ENCODE data around the gene BRD4. TPM values are rescaled to one million over a fixed set of nuclear protein-coding genes. Genes with fewer than 3 reads are reported as not detected.

The BRD4 gene
- total RNA-seq, 1 donor from 2014 or later = 108 TPM

- no peak overlapping the region for H3K27ac Mint-ChIP-seq
These were observed 68.9 kb downstream of the BRD4 start for GRCh38 chr19:15263361-15263985.

GRCh38 chr19:15262011-15262410 lies 70.3 kb downstream of the BRD4 start:
- Mint-ChIP-seq H3K27me3 (ENCODE audit: low read depth) (no peaks in the 10 kb centered on the region), H3K9me3 (no peaks in the 10 kb centered on the region), H3K4me1 (ENCODE audit: low read depth) (peaks cover 1% of the 10 kb centered on the region), H3K4me3 (ENCODE audit: low read depth) (no peak overlapping the region), H3K36me3 (ENCODE audit: low read depth) (peaks cover 61% of the 10 kb centered on the region), H3K27ac (no peak overlapping the region)
- no peak for DNase-seq (ENCODE audit: low spot score)
- intact Hi-C loops (cut with micrococcal nuclease) = no loop called here

More at GRCh38 chr19:15263361-15263985, 68.9 kb downstream of the BRD4 start:
- no peaks in the 10 kb centered on the region for H3K9me3 Mint-ChIP-seq
- H3K4me1 Mint-ChIP-seq (ENCODE audit: low read depth) = peaks cover 1% of the 10 kb centered on the region
- intact Hi-C loops (cut with micrococcal nuclease) = no loop called here
- H3K27me3 Mint-ChIP-seq (ENCODE audit: low read depth) = no peaks in the 10 kb centered on the region
- H3K4me3 Mint-ChIP-seq (ENCODE audit: low read depth) = no peak overlapping the region
- H3K36me3 Mint-ChIP-seq (ENCODE audit: low read depth) = peaks cover 70% of the 10 kb centered on the region
- no peak for DNase-seq (ENCODE audit: low spot score)

GRCh38 chr19:15260939-15261338 lies 71.4 kb downstream of the BRD4 start:
- no peak for DNase-seq (ENCODE audit: low spot score)
- Mint-ChIP-seq H3K36me3 (ENCODE audit: low read depth) (peaks cover 71% of the 10 kb centered on the region), H3K4me3 (ENCODE audit: low read depth) (no peak overlapping the region), H3K27me3 (ENCODE audit: low read depth) (no peaks in the 10 kb centered on the region), H3K27ac (no peak overlapping the region), H3K9me3 (no peaks in the 10 kb centered on the region), H3K4me1 (ENCODE audit: low read depth) (peaks cover 1% of the 10 kb centered on the region)
- intact Hi-C loops (cut with micrococcal nuclease) = no loop called here

GRCh38 chr19:15259907-15260306 lies 72.4 kb downstream of the BRD4 start:
- no peak overlapping the region for H3K27ac Mint-ChIP-seq
- H3K4me1 Mint-ChIP-seq (ENCODE audit: low read depth) = peaks cover 1% of the 10 kb centered on the region
- H3K27me3 Mint-ChIP-seq (ENCODE audit: low read depth) = no peaks in the 10 kb centered on the region
- intact Hi-C loops (cut with micrococcal nuclease) = no loop called here
- no peaks in the 10 kb centered on the region for H3K9me3 Mint-ChIP-seq
- no peak for DNase-seq (ENCODE audit: low spot score)
- peaks cover 73% of the 10 kb centered on the region for H3K36me3 Mint-ChIP-seq (ENCODE audit: low read depth)
- H3K4me3 Mint-ChIP-seq (ENCODE audit: low read depth) = no peak overlapping the region

- H3K9me3 Mint-ChIP-seq = no peaks in the 10 kb centered on the region
- peaks cover 73% of the 10 kb centered on the region for H3K36me3 Mint-ChIP-seq (ENCODE audit: low read depth)
- no peak for DNase-seq (ENCODE audit: low spot score)
- no peak overlapping the region for H3K4me3 Mint-ChIP-seq (ENCODE audit: low read depth)
- H3K27me3 Mint-ChIP-seq (ENCODE audit: low read depth) = no peaks in the 10 kb centered on the region
- no peaks in the 10 kb centered on the region for H3K4me1 Mint-ChIP-seq (ENCODE audit: low read depth)
- no peak overlapping the region for H3K27ac Mint-ChIP-seq
- intact Hi-C loops (cut with micrococcal nuclease) = no loop called here
These were observed 74.6 kb downstream of the BRD4 start for GRCh38 chr19:15257782-15258181.

GRCh38 chr19:15256708-15257331 lies 75.5 kb downstream of the BRD4 start:
- intact Hi-C loops (cut with micrococcal nuclease) = no loop called here
- no peaks in the 10 kb centered on the region for H3K27me3 Mint-ChIP-seq (ENCODE audit: low read depth)

DNA sequence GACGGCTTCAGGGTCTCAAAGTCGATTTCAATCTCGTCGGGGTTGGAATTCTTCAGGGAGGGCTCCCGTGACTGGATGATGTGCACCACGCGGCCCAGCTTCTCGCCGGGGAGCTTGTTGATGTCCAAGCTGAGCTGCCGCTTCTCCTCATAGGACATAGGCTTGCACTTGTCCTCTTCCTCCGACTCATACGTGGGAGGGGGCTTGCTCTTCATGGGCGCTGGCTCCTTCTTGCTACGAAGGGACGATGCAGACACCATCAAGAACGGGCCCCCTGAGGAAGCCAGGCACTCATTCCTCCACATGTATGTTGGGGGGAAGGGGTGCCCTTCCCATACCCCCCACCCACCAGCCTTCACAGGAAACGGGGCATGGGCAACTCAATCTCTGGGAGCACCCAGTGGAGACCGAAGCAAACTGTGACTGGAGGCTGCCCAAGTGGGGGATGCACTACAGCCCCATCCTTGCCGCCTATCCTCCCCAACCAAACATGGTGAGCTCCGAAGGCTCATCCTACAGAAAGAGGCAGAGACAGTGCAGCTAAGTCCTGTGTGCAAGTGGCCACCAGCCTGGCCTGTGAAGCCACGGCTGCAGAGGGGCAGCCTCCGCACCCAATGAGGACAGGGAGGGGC lies 76.9 kb downstream of the BRD4 start:
- Mint-ChIP-seq H3K9me3 (no peaks in the 10 kb centered on the region), H3K36me3 (ENCODE audit: low read depth) (peaks cover 72% of the 10 kb centered on the region), H3K4me1 (ENCODE audit: low read depth) (no peaks in the 10 kb centered on the region), H3K4me3 (ENCODE audit: low read depth) (no peak overlapping the region), H3K27me3 (ENCODE audit: low read depth) (no peaks in the 10 kb centered on the region), H3K27ac (no peak overlapping the region)
- intact Hi-C loops (cut with micrococcal nuclease) = no loop called here
- DNase-seq (ENCODE audit: low spot score) = no peak

More at GRCh38 chr19:15256708-15257331, 75.5 kb downstream of the BRD4 start:
- no peaks in the 10 kb centered on the region for H3K4me1 Mint-ChIP-seq (ENCODE audit: low read depth)
- no peaks in the 10 kb centered on the region for H3K9me3 Mint-ChIP-seq
- H3K36me3 Mint-ChIP-seq (ENCODE audit: low read depth) = peaks cover 82% of the 10 kb centered on the region
- H3K27ac Mint-ChIP-seq = no peak overlapping the region
- no peak for DNase-seq (ENCODE audit: low spot score)
- H3K4me3 Mint-ChIP-seq (ENCODE audit: low read depth) = no peak overlapping the region

- peaks cover 65% of the 10 kb centered on the region for H3K36me3 Mint-ChIP-seq (ENCODE audit: low read depth)
- no peak overlapping the region for H3K27ac Mint-ChIP-seq
- intact Hi-C loops (cut with micrococcal nuclease) = no loop called here
- H3K27me3 Mint-ChIP-seq (ENCODE audit: low read depth) = no peaks in the 10 kb centered on the region
- no peaks in the 10 kb centered on the region for H3K4me1 Mint-ChIP-seq (ENCODE audit: low read depth)
- DNase-seq (ENCODE audit: low spot score) = no peak
- no peaks in the 10 kb centered on the region for H3K9me3 Mint-ChIP-seq
- H3K4me3 Mint-ChIP-seq (ENCODE audit: low read depth) = no peak overlapping the region
These were observed 77.8 kb downstream of the BRD4 start for GRCh38 chr19:15254547-15254946.

- no peak for DNase-seq (ENCODE audit: low spot score)
- no peaks in the 10 kb centered on the region for H3K9me3 Mint-ChIP-seq
- H3K27me3 Mint-ChIP-seq (ENCODE audit: low read depth) = no peaks in the 10 kb centered on the region
- H3K4me3 Mint-ChIP-seq (ENCODE audit: low read depth) = no peak overlapping the region
- intact Hi-C loops (cut with micrococcal nuclease) = no loop called here
- H3K36me3 Mint-ChIP-seq (ENCODE audit: low read depth) = peaks cover 60% of the 10 kb centered on the region
- no peaks in the 10 kb centered on the region for H3K4me1 Mint-ChIP-seq (ENCODE audit: low read depth)
- H3K27ac Mint-ChIP-seq = no peak overlapping the region
These were observed 78.8 kb downstream of the BRD4 start for GRCh38 chr19:15253513-15253912.

- no peak for DNase-seq (ENCODE audit: low spot score)
- H3K4me1 Mint-ChIP-seq (ENCODE audit: low read depth) = no peaks in the 10 kb centered on the region
- no peaks in the 10 kb centered on the region for H3K27me3 Mint-ChIP-seq (ENCODE audit: low read depth)
- H3K4me3 Mint-ChIP-seq (ENCODE audit: low read depth) = no peak overlapping the region
- H3K9me3 Mint-ChIP-seq = no peaks in the 10 kb centered on the region
- intact Hi-C loops (cut with micrococcal nuclease) = no loop called here
- H3K27ac Mint-ChIP-seq = no peak overlapping the region
- peaks cover 61% of the 10 kb centered on the region for H3K36me3 Mint-ChIP-seq (ENCODE audit: low read depth)
These were observed 79.3 kb downstream of the BRD4 start for GRCh38 chr19:15253061-15253460.

DNA sequence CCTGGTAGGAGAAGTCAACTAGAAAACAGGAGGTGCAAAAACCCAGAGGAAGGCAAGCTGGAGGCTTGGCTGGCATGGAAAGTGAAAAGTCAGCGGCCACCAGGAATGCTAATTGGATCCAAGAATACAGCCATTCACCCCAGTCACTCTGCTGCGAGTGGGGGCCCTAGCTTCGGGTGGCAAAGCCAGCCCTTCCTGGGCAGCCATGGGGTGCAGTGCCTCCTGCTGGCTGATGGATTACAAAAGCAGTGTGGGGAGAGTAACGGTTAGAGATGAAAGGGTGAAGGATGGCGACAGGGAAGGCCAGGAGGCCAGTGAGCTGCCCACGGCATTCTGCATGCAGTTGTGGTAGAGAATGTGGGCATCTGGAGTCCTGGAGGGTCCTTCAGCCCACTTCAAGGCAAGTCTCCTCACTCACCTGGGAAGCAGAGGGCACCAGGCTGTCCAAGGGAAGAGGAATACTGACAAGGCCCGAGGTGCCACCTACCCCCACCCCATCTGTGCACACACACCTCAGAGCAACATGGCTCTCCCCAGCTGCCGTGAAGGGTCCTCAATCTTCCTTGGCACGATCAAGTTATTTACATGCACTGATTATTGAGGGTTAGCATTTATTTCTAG lies 79.8 kb downstream of the BRD4 start:
- intact Hi-C loops (cut with micrococcal nuclease) = no loop called here
- Mint-ChIP-seq H3K36me3 (ENCODE audit: low read depth) (peaks cover 59% of the 10 kb centered on the region), H3K4me1 (ENCODE audit: low read depth) (no peaks in the 10 kb centered on the region), H3K27me3 (ENCODE audit: low read depth) (no peaks in the 10 kb centered on the region), H3K4me3 (ENCODE audit: low read depth) (no peak overlapping the region), H3K27ac (no peak overlapping the region), H3K9me3 (no peaks in the 10 kb centered on the region)
- no peak for DNase-seq (ENCODE audit: low spot score)

DNA sequence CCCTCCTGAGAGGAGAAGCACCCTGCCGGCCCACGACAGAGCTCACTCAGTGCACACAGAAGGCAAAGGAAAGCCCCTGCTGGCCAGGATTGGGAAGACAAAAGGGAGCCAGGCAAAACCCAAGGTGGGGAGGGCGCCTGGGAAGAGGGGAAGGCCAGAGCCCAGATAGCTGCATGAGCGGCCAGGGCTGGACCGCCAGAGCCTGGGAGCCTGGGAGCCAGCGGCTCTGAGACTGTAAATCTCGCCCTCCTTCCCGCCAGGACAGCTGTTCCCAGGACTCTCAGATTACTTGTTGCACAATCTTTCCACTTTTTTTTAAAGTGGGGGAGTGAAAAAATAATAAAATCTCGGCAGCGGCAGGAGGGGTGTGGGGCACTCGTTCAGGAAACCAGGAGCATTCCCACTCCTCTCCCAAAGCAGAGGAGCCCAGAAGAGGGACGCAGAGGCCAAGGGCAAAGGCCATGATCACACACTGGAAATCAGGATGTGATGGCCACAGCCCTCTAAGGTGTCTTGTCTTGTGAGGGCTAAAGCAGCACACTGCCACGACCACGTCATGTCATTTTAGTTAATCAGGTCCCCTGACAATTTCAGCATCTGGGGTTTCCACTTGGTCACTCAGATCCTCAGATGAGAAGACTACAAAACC lies 80.5 kb downstream of the BRD4 start:
- intact Hi-C loops (cut with micrococcal nuclease) = no loop called here
- Mint-ChIP-seq H3K9me3 (no peaks in the 10 kb centered on the region), H3K36me3 (ENCODE audit: low read depth) (peaks cover 58% of the 10 kb centered on the region), H3K27ac (no peak overlapping the region), H3K4me3 (ENCODE audit: low read depth) (no peak overlapping the region), H3K4me1 (ENCODE audit: low read depth) (no peaks in the 10 kb centered on the region), H3K27me3 (ENCODE audit: low read depth) (no peaks in the 10 kb centered on the region)
- DNase-seq (ENCODE audit: low spot score) = no peak
